Upper lobe of left lung (tissue), 6 donors: ENCODE data around the gene SCPEP1. TPM values are rescaled to one million over a fixed set of nuclear protein-coding genes. Genes with fewer than 3 reads are reported as not detected.
"Not testable (repeated sequence)": the region's sequence is repeated elsewhere in the genome, so short reads cannot be mapped to it uniquely, and the experiment has no call there.

Source experiments
- ATAC-seq, 2 donors: fragments of 200-7000 bp; cut with Tn5 transposase; one replicate each; pipeline ENCODE4 v1.9.1; 2022; ENCODE audit warnings: mild to moderate bottlenecking in 2 of 2, moderate library complexity in 2 of 2; ENCODE audit not compliant: low FRiP score in 2 of 2
- DNase-seq, 2 donors: peaks; one replicate each; pipeline ENCODE4 v3.0.0-alpha.2; 2019 to 2020
- H3K27ac ChIP-seq, 4 donors: fragments of 200-600 bp; sonication (generic); one replicate each; pipeline ENCODE4 v1.5.1; 2016 to 2019
- H3K27me3 ChIP-seq, 4 donors: fragments of 200-600 bp; sonication (generic); one replicate each; pipeline ENCODE4 v1.5.1; 2017 to 2019
- H3K36me3 ChIP-seq, 4 donors: fragments of 200-600 bp; sonication (generic); one replicate each; pipeline ENCODE4 v1.5.1; 2016 to 2019
- H3K4me1 ChIP-seq, 4 donors: fragments of 200-600 bp; sonication (generic); one replicate each; pipeline ENCODE4 v1.5.1; 2018 to 2019
- H3K4me3 ChIP-seq, 4 donors: fragments of 200-600 bp; sonication (generic); one replicate each; pipeline ENCODE4 v1.5.1; 2017 to 2019; ENCODE audit warnings: mild to moderate bottlenecking in 2 of 4, moderate library complexity in 1 of 4
- H3K9me3 ChIP-seq, 4 donors: fragments of 200-600 bp; sonication (generic); one replicate each; pipeline ENCODE4 v1.5.1; 2018 to 2019
- EP300 ChIP-seq, 4 donors: sonication (generic); formaldehyde crosslinking; IDR thresholded peaks; one replicate each; pipeline ENCODE4 v1.5.1; 2017; ENCODE audit warnings: antibody characterized with exemption in 4 of 4, control low read depth in 2 of 4
- POLR2A ChIP-seq, 4 donors: fragments of 450-650 bp; IDR thresholded peaks; one replicate each; pipeline ENCODE4 v1.5.1; 2016 to 2017; ENCODE audit warnings: antibody characterized with exemption in 4 of 4, mild to moderate bottlenecking in 2 of 4
- POLR2AphosphoS5 ChIP-seq, 2 donors: sonication (generic); formaldehyde crosslinking; IDR thresholded peaks; one replicate each; pipeline ENCODE4 v1.5.1; 2017; ENCODE audit warnings: antibody characterized with exemption in 2 of 2
- WGBS, 2 donors: methylation state at CpG; one replicate each; pipeline ENCODE4 v1.1.5; 2017 to 2018; 5-methylcytosine and 5-hydroxymethylcytosine counted together
- total RNA-seq, 6 donors: library from RNA; depleted of rRNA in 4 of 6; stranded (reverse); fragments of >200 nt in 4 of 6; gene quantifications; one replicate each; pipeline versions ENCODE4 v1.1.0 to v1.2.1, GENCODE V29; 2016 to 2021
- TF ChIP-seq, protein P1 (sequence below), 6 experiments: fragments of 450-650 bp in 4 of 6; fragments of 200-600 bp in 2 of 6; sonication (generic) in 2 of 6; IDR thresholded peaks; one replicate each; pipeline ENCODE4 v1.5.1; 2016 to 2019; ENCODE audit warnings: antibody characterized with exemption in 6 of 6
- donor health status: DM: no; HTN: no; CAD: no; lungs with moderate emphysema.
- donor health status: DM: no; HTN: yes; CAD: no; lungs with severe emphysema.

Gene SCPEP1
- total RNA-seq, 6 donors from 2014 or later = 96.4 to 172 (median 133) TPM

DNA sequence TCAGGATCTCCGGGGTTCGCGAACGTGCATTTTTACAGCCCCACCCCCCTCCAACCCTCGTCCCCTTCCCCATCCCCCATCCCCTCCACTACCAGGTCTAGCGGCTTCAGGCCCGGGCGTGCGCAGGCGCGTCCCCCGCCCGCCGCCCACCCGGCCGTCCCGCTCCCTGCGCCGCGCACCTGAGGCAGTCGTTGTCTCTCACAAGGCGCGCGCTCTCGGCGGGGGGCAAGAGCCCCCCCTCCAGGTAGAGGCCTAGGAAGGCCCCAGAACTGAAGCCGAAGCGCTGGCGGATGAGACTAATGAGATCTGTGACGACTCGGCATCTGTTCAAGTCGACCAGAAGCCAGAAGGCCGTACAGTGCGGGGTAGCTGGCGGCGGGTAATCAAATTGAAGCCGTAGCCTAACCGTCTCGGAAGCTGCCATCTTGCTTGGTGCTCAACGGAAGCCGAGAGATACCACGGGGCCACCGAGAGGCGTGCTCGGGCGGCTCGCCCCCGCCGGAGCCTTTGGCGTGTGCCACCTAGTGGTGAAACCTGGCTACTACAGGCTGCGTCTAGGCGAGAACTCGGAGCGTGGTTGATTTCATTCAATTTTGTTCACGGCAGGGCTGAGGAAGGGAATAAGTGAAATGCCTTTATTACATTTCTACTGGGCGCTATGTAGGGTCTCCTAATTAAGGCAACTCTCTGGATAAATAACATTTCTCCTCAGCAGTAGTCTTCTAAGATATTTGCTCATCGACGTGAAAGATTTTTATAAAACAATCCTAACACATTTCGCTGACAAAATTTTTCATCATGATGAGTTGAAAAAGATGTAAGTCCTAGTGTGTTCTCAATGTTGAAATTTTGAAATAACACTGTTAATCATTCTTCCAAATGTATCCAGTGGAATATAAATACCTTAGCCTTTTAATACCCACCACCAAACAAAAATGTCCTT lies 17.1 kb upstream of the SCPEP1 start, which contains the start of gene COIL:
TSS of gene COIL (minus strand) at position 455 of the 943 bp plus-strand sequence. CDS start at position 424, 31 bp downstream.
- H3K4me1 ChIP-seq = peaks cover 8 to 33% (median 18%) of the 10 kb centered on the region in 4 donors
- H3K4me3 ChIP-seq = peak within 1 kb of the TSS; percentile 89 to 99 (median 94)
- ATAC-seq (peak; percentile 99 to 100), DNase-seq (peak; percentile 94 to 95)
- H3K36me3 ChIP-seq = no peaks in the 10 kb centered on the region
- peak within 1 kb of the TSS; percentile 88 to 97 (median 90) for H3K27ac ChIP-seq
- TF ChIP-seq POLR2AphosphoS5 (IDR thresholded peaks at IDR 0.05) (peak; percentile 63 to 81), POLR2A (IDR thresholded peaks at IDR 0.05) (peak in 1 of 4 donors; percentile 56), EP300 (IDR thresholded peaks at IDR 0.05) (no peak)
- TF ChIP-seq, protein P1, sequence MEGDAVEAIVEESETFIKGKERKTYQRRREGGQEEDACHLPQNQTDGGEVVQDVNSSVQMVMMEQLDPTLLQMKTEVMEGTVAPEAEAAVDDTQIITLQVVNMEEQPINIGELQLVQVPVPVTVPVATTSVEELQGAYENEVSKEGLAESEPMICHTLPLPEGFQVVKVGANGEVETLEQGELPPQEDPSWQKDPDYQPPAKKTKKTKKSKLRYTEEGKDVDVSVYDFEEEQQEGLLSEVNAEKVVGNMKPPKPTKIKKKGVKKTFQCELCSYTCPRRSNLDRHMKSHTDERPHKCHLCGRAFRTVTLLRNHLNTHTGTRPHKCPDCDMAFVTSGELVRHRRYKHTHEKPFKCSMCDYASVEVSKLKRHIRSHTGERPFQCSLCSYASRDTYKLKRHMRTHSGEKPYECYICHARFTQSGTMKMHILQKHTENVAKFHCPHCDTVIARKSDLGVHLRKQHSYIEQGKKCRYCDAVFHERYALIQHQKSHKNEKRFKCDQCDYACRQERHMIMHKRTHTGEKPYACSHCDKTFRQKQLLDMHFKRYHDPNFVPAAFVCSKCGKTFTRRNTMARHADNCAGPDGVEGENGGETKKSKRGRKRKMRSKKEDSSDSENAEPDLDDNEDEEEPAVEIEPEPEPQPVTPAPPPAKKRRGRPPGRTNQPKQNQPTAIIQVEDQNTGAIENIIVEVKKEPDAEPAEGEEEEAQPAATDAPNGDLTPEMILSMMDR (IDR thresholded peaks at IDR 0.05) = peak; percentile 95 to 99 (median 98)
- H3K27me3 ChIP-seq = no peaks in the 10 kb centered on the region
- WGBS, 2 donors = 5 to 6% methylated on average over 40 to 45 of the region's 59 CpGs
- H3K9me3 ChIP-seq = no peaks in the 10 kb centered on the region

DNA sequence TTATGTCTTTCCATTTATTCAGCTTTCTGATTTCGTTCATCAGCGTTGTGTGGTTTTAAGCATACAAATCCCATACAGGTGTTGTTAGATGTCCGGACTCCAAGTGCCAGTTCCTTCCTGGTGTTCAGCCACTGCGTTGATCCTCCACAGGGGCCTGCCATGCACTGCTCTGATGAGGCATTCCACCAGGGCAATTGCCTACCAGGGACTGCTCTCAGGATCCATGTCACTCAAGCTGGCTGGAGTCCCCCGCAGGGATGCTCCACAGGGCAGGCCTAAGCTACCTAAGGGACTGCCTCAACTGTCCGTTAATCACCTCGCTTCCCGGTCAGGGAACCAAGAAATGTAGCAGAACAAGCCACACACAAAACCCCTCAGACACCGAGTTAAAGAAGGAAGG lies 12.7 kb upstream of the SCPEP1 start:
- not testable (repeated sequence) for H3K27ac ChIP-seq, H3K4me3 ChIP-seq, H3K36me3 ChIP-seq, ATAC-seq, H3K4me1 ChIP-seq, H3K9me3 ChIP-seq, DNase-seq, H3K27me3 ChIP-seq
- WGBS, 2 donors = 81 to 91% methylated on average over 9 of the region's 9 CpGs

DNA sequence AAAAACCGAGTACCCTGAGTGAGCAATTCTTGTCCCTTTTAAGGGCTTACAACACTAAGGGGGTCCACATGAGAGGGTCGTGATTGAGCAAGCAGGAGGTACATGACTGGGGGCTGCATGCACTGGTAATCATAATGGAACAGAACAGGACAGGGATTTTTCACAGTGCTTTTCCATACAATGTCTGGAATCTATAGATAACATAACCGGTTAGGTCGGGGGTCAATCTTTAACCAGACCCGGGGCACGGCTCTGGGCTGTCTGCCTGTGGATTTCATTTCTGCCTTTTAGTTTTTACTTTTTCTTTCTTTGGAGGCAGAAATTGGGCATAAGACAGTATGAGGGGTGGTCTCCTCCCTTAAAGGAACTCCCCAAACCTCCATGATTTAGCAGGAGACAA lies 12.2 kb upstream of the SCPEP1 start:
- not testable (repeated sequence) for H3K4me3 ChIP-seq, H3K27me3 ChIP-seq, H3K36me3 ChIP-seq, H3K9me3 ChIP-seq, H3K4me1 ChIP-seq, ATAC-seq, H3K27ac ChIP-seq, DNase-seq
- WGBS, 2 donors = 63 to 77% methylated on average over 6 of the region's 6 CpGs

DNA sequence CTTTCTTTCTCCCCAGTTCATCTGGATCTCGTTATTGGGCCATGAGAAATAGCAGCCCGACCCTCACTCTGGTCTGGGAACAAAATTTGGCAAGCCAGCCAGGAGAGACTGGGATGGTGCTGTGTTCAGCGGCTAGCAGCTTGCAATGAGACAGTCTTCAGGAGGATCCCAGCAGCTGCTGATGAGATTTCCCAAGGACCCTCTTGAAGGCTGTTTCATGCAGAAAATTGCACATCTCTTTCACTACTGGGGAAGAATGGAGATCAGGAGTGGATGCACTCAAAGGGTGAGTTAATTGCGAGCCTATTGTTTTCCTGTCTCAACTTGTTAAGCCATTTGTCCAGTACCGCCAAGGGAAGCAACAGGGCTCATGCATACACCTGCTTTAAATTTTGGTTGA lies 11.6 kb upstream of the SCPEP1 start:
- DNase-seq (no peak), ATAC-seq (no peak)
- 81 to 84% methylated on average over 5 of the region's 5 CpGs for WGBS, 2 donors

DNA sequence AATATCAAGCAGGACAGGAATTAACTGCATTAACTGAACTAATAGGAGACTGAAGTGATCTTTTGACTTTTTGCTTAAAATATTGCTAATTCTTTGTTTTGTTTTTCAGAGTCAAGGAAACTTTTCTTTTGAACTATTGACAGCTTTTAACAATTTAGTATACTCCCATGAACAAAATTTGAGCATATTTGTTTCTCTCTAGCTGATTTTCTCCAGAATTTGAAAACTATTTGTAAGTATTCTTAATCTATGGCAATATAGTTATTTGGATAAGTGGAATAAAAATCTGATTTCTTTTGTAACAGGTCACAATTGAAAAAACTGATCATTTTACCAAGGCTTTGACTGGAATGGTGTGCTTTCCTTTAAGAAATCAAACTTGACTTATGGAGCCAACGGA lies 7.0 kb upstream of the SCPEP1 start:
- Histone ChIP-seq H3K27ac (no peak overlapping the region), H3K9me3 (no peaks in the 10 kb centered on the region), H3K27me3 (no peaks in the 10 kb centered on the region), H3K36me3 (no peaks in the 10 kb centered on the region), H3K4me1 (no peaks in the 10 kb centered on the region), H3K4me3 (no peak overlapping the region)
- WGBS, 2 donors = 94 to 100% methylated on average over 1 of the region's 1 CpG
- ATAC-seq = no peak
- no peak for TF ChIP-seq EP300 (IDR thresholded peaks at IDR 0.05)
- no peak for TF ChIP-seq POLR2A (IDR thresholded peaks at IDR 0.05)
- TF ChIP-seq, protein P1 (IDR thresholded peaks at IDR 0.05) = no peak
- TF ChIP-seq POLR2AphosphoS5 (IDR thresholded peaks at IDR 0.05) = no peak
- no peak for DNase-seq

More for the DNA sequence above, 11.6 kb upstream of the SCPEP1 start:
- Histone ChIP-seq H3K36me3 (no peaks in the 10 kb centered on the region), H3K4me1 (peaks cover 0 to 1% (median 0%) of the 10 kb centered on the region in 4 donors), H3K27ac (no peak overlapping the region), H3K9me3 (no peaks in the 10 kb centered on the region), H3K4me3 (no peak overlapping the region), H3K27me3 (no peaks in the 10 kb centered on the region)
- no peak for TF ChIP-seq POLR2AphosphoS5 (IDR thresholded peaks at IDR 0.05)
- no peak for TF ChIP-seq EP300 (IDR thresholded peaks at IDR 0.05)
- TF ChIP-seq POLR2A (IDR thresholded peaks at IDR 0.05) = no peak
- TF ChIP-seq, protein P1 (IDR thresholded peaks at IDR 0.05) = no peak
